RWPE1 (cell line): ENCODE measurements around the gene PLA2G2A.

Experiments
- CTCF ChIA-PET: fragments of 350-600 bp; sonication (Branson Sonifier 250); formaldehyde crosslinking; extraction: SDS; loops from one replicate; lab custom pipeline; 2021; lab: Yijun Ruan, JAX
- POLR2A ChIA-PET: fragments of 400-600 bp; formaldehyde crosslinking; extraction: SDS; loops from one replicate; lab custom pipeline; 2020; ENCODE audit warnings: antibody characterized with exemption; ENCODE audit not compliant: low non-redundant PET; lab: Yijun Ruan, JAX
- DNase-seq: peaks from one replicate; pipeline ENCODE4 v3.0.0; 2012; ENCODE audit warnings: low spot score
- H3K27ac ChIP-seq: fragments of 450-650 bp; 2 replicates; pipeline ENCODE4 v1.5.1; 2017
- CTCF ChIP-seq: fragments of 450-650 bp; conservative IDR thresholded peaks from 2 replicates; pipeline ENCODE4 v1.5.1; 2017; ENCODE audit warnings: low read depth, mild to moderate bottlenecking

The PLA2G2A gene

GRCh38 chr1:19926296-19927129 lies 52.9 kb downstream of the PLA2G2A start:
- ChIA-PET CTCF (no interaction called here), POLR2A (no interaction called here)
- peak; percentile 38 for DNase-seq
- no peak for TF ChIP-seq CTCF
- no peak overlapping the region for H3K27ac ChIP-seq
